GM12878 (cell line): ENCODE measurements around the gene VPS13C.

Experiments used
- BCLAF1 ChIP-seq: fragments of 450-650 bp; IDR thresholded peaks from 2 replicates; pipeline ENCODE4 v1.6.1; 2017; ENCODE audit warnings: antibody characterized with exemption, mild to moderate bottlenecking, moderate library complexity
- CBX5 ChIP-seq: sonication (generic); IDR thresholded peaks from 2 replicates; pipeline ENCODE4 v1.6.1; 2016; ENCODE audit warnings: low read depth, moderate library complexity, mild to moderate bottlenecking, inconsistent platforms
- CTCF ChIP-seq, 3 experiments: IDR thresholded peaks in 2 of 3; conservative IDR thresholded peaks in 1 of 3; 2 replicates each; pipeline ENCODE4 v1.5.1; 2011; ENCODE audit warnings: low read depth in 3 of 3, low read length in 3 of 3, mild to moderate bottlenecking in 3 of 3, control low read depth in 2 of 3, moderate library complexity in 2 of 3, inconsistent platforms in 1 of 3, mixed read lengths in 1 of 3; ENCODE audit not compliant: control insufficient read depth in 2 of 3, insufficient read depth in 1 of 3; ENCODE audit errors: extremely low read depth in 1 of 3
- EZH2 ChIP-seq: IDR thresholded peaks from 2 replicates; pipeline ENCODE4 v1.6.1; 2012; ENCODE audit warnings: low read depth, mild to moderate bottlenecking, control low read depth, inconsistent platforms, low read length, borderline replicate concordance; ENCODE audit not compliant: control insufficient read depth
- GABPA ChIP-seq: IDR thresholded peaks from 2 replicates; pipeline ENCODE4 v1.6.1; 2014; ENCODE audit warnings: antibody characterized with exemption, low read depth, mild to moderate bottlenecking, inconsistent platforms
- PBX3 ChIP-seq: IDR thresholded peaks from 2 replicates; pipeline ENCODE4 v1.6.1; 2011; ENCODE audit warnings: mild to moderate bottlenecking, low read depth, low read length, moderate library complexity; ENCODE audit not compliant: insufficient replicate concordance
- RFX5 ChIP-seq: IDR thresholded peaks from 2 replicates; pipeline ENCODE4 v1.6.1; 2011; ENCODE audit warnings: low read depth, low read length, improper control_type of control experiment
- ZNF622 ChIP-seq: fragments of 450-650 bp; IDR thresholded peaks from 2 replicates; pipeline ENCODE4 v1.6.1; 2017; ENCODE audit warnings: mild to moderate bottlenecking, inconsistent platforms

DNA sequence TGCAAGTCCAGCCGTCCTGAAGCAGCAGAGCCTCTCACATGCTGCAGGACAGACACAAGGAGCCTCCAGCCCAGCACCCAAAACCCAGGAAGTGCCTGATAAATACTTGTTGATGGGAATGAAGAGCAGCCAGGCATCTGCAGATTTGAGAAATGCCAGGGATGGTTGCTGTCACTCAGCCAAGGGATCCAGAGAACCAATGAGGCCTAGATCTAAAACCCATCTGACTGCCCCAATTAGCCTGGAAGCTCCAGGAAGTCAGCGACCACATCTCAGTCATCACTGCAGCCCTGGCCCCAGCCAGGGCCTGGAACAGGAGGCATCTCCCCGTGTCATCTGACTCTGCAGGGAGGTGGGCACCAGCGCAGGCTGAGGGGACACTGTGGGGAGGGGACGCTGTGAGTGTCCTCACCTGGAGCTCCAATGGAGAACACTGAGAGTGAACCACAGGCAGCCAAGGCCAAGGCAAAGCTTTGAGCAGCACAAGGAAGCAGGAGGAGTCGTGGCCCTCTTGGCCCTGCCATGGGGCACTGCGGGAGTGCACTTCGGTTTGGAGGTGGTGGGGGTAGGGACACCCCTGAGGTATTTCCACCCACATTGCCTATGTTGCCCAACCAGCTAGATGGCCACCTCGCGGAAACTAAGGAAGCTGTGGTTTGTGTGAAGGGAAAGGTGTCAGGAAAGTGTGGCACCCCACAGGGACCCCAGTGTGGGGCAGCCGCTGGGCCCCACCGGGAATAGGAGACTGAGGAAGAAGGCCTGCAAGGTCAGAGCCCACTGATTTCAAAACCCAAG is 229.5 kb downstream of the VPS13C start:
- TF ChIP-seq CTCF (IDR thresholded peaks at IDR 0.05 in 2 of 3, conservative IDR thresholded peaks at IDR 0.05 in 1 of 3; ENCODE audit: control insufficient read depth in 2 of 3, extremely low read depth in 1 of 3, insufficient read depth in 1 of 3, low read depth in 3 of 3, low read length in 3 of 3) (no peak), GABPA (no peak), RFX5 (no peak), EZH2 (no peak), BCLAF1 (no peak), CBX5 (no peak), PBX3 (no peak), ZNF622 (no peak)
